Transverse colon (tissue), 4 donors: ENCODE measurements around the gene SQSTM1. TPM values are rescaled to one million over a fixed set of nuclear protein-coding genes. Genes with fewer than 3 reads are reported as not detected.

Experiments
- DNase-seq: peaks from one replicate; pipeline ENCODE4 v3.0.0-alpha.2; 2019
- H3K27ac ChIP-seq, 4 donors: fragments of 200-600 bp; sonication (generic); 2 replicates each; pipeline ENCODE4 v1.5.1; 2016 to 2018; ENCODE audit warnings: inconsistent platforms in 4 of 4
- H3K27me3 ChIP-seq: fragments of 200-600 bp; sonication (generic); 2 replicates; pipeline ENCODE4 v1.5.1; 2017; ENCODE audit warnings: inconsistent platforms
- H3K36me3 ChIP-seq, 4 donors: fragments of 200-600 bp; sonication (generic); 2 replicates each; pipeline ENCODE4 v1.5.1; 2017 to 2019; ENCODE audit warnings: inconsistent platforms in 4 of 4
- H3K4me1 ChIP-seq, 4 donors: fragments of 200-600 bp; sonication (generic); 2 replicates each; pipeline ENCODE4 v1.5.1; 2017 to 2020; ENCODE audit warnings: inconsistent platforms in 4 of 4
- H3K4me3 ChIP-seq, 4 donors: fragments of 200-600 bp; sonication (generic); 1 replicate in 1 of 4; 2 replicates in 3 of 4; pipeline versions ENCODE4 v1.5.1 to v1.6.1; 2017 to 2019; ENCODE audit warnings: inconsistent platforms in 4 of 4
- H3K9me3 ChIP-seq, 2 donors: fragments of 200-600 bp; sonication (generic); 2 replicates each; pipeline ENCODE4 v1.5.1; 2017 to 2019; ENCODE audit warnings: inconsistent platforms in 2 of 2
- EP300 ChIP-seq: sonication (generic); formaldehyde crosslinking; IDR thresholded peaks from one replicate; pipeline ENCODE4 v1.6.1; 2017; ENCODE audit warnings: antibody characterized with exemption, low read depth
- POLR2A ChIP-seq: fragments of 450-650 bp; IDR thresholded peaks from one replicate; pipeline ENCODE4 v1.6.1; 2016; ENCODE audit warnings: antibody characterized with exemption, mild to moderate bottlenecking, moderate library complexity
- POLR2AphosphoS5 ChIP-seq, 3 donors: sonication (generic); formaldehyde crosslinking; IDR thresholded peaks; one replicate each; pipeline ENCODE4 v1.6.1; 2016; ENCODE audit warnings: antibody characterized with exemption in 3 of 3
- WGBS, 2 donors: methylation state at CpG; one replicate each; pipeline ENCODE4 v1.1.5; 2018; ENCODE audit warnings: low coverage in 1 of 2; 5-methylcytosine and 5-hydroxymethylcytosine counted together
- in situ Hi-C, 4 donors: fragments of 200-750 bp; cut with MboI; loops; one replicate each; pipeline versions ENCODE4 v1.15.0 to v1.15.1; 2017; ENCODE audit warnings: low sequenced_read_pairs in 3 of 4, low pct_ligation_motif_present in 1 of 4, low pct_unique_long_range_greater_than_20kb in 1 of 4
- intact Hi-C: fragments of 100-400 bp; cut with DNase I; formaldehyde crosslinking; loops from one replicate; pipeline ENCODE4 v1.15.1; 2023; ENCODE audit warnings: low total_unique reads
- total RNA-seq, 4 donors: library from RNA; depleted of rRNA; stranded (reverse); fragments of >200 nt; gene quantifications; one replicate each; pipeline ENCODE4 v1.1.0, GENCODE V29; 2016
- TF ChIP-seq, protein P1 (sequence below), 5 experiments: fragments of 200-600 bp in 3 of 5; fragments of 450-650 bp in 2 of 5; sonication (generic) in 3 of 5; IDR thresholded peaks; 1 replicate in 2 of 5; 2 replicates in 3 of 5; pipeline ENCODE4 v1.5.1; 2016 to 2017; ENCODE audit warnings: antibody characterized with exemption in 5 of 5, inconsistent platforms in 3 of 5, mild to moderate bottlenecking in 2 of 5, moderate library complexity in 1 of 5

The SQSTM1 gene
- total RNA-seq, 4 donors from 2014 or later, result 250 to 620 (median 432) TPM

GRCh38 chr5:179817890-179818745, 2.6 kb upstream of the SQSTM1 start:
- no peak for TF ChIP-seq POLR2A
- no peak for TF ChIP-seq POLR2AphosphoS5 (IDR thresholded peaks at IDR 0.05)
- TF ChIP-seq, protein P1, sequence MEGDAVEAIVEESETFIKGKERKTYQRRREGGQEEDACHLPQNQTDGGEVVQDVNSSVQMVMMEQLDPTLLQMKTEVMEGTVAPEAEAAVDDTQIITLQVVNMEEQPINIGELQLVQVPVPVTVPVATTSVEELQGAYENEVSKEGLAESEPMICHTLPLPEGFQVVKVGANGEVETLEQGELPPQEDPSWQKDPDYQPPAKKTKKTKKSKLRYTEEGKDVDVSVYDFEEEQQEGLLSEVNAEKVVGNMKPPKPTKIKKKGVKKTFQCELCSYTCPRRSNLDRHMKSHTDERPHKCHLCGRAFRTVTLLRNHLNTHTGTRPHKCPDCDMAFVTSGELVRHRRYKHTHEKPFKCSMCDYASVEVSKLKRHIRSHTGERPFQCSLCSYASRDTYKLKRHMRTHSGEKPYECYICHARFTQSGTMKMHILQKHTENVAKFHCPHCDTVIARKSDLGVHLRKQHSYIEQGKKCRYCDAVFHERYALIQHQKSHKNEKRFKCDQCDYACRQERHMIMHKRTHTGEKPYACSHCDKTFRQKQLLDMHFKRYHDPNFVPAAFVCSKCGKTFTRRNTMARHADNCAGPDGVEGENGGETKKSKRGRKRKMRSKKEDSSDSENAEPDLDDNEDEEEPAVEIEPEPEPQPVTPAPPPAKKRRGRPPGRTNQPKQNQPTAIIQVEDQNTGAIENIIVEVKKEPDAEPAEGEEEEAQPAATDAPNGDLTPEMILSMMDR (IDR thresholded peaks at IDR 0.05), result no peak
- no peak for TF ChIP-seq EP300
- intact Hi-C loops, result no loop called here
- in situ Hi-C loops, result no loop called here

DNA sequence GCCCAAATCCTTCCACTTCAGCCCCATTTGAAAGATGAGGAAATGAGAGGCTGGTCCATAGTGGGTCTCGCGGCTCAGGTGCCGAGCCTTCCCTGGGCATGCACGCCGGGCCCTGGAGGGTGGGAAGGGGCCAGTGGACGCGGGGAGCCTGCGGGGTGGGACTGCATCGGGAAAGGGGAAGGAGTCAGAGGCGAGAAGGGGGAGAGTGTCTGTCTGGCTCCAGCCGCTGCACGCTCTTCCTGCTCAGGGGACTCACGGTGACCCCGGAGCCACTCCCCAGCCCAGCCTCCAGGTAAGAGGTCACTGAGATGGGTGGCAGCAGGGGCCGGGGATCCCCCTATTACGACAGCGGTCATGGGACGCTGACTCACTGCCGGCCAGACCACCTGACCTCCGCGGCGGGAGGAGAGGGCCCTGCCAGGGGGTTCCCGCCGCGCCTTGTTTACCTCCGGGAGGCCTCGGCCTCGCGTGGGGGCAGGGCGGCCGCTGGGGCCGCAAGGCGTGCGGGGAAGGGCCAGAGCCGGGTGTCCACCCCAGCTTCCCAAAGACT, 1.9 kb upstream of the SQSTM1 start:
- Histone ChIP-seq H3K36me3 (peaks cover 0 to 5% (median 2%) of the 10 kb centered on the region in 4 donors), H3K4me1 (peaks cover 39 to 61% (median 59%) of the 10 kb centered on the region in 4 donors), H3K27me3 (no peaks in the 10 kb centered on the region), H3K9me3 (no peaks in the 10 kb centered on the region), H3K4me3 (peak overlapping the region; percentile 24 to 99 (median 58)), H3K27ac (peak overlapping the region; percentile 99 to 100 (median 100))
- in situ Hi-C loops (no loop called here), intact Hi-C loops (no loop called here)
- peak; percentile 91 to 92 (median 91) for TF ChIP-seq POLR2AphosphoS5 (IDR thresholded peaks at IDR 0.05)
- TF ChIP-seq EP300, result peak; percentile 93
- TF ChIP-seq, protein P1 (IDR thresholded peaks at IDR 0.05), result no peak
- TF ChIP-seq POLR2A, result peak; percentile 82
- DNase-seq, result peak; percentile 97
- 2% methylated on average over 34 of the region's 35 CpGs; no CpG with 5 or more reads in 1 of the 2 donors for WGBS, 2 donors

More at GRCh38 chr5:179817890-179818745, 2.6 kb upstream of the SQSTM1 start:
- H3K36me3 ChIP-seq, result no peaks in the 10 kb centered on the region
- H3K4me1 ChIP-seq, result peaks cover 36 to 56% (median 53%) of the 10 kb centered on the region in 4 donors
- no peaks in the 10 kb centered on the region for H3K27me3 ChIP-seq
- DNase-seq, result no peak
- peak overlapping the region; percentile 24 to 99 (median 58) for H3K4me3 ChIP-seq
- H3K9me3 ChIP-seq, result no peaks in the 10 kb centered on the region
- H3K27ac ChIP-seq, result peak overlapping the region; percentile 99 to 100 (median 100)
- WGBS, 2 donors, result 59% methylated on average over 13 of the region's 14 CpGs; no CpG with 5 or more reads in 1 of the 2 donors

DNA sequence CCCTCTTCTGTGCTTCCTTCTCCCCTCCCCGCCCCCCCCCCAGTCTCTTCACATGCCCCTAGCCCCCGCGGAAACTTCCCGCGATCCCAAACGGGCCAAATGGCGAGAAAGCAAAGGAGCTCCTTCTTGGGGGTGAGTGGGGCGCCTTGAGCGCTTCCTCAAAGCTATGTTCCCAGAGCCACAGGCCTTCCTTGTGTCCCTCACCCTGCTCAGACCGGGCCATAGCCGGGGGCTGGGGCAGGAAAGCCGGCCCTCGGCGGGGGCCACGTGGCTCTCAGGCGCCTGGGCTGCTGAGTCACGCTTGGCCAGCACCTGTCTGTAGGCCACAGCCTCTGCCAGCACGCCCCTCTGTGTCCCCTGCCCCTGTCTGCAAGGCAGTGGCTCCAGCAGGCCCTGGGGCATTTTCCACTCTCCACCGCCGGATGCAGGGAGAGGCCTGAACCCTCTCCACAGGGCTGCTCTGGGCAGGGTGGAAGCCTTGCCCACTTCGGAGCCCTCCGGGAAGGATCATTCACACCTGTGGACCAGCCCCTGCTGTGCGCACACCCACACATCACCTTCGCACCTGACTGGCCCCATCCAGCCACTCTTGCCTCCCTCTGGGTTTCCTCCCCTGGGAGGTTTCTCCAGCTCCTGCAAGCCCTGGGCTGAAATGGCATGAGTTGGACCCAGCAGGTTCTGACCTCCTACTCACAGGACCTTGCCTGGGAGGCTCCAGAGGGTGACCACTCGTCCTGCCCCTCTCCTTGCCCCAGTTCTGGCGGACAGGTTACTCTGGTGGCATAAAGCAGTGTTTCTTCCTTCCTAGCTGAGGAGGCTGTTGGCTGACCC, 1.2 kb upstream of the SQSTM1 start:
- peak; percentile 77 for DNase-seq

More for the DNA sequence above, 1.2 kb upstream of the SQSTM1 start:
- 19% methylated on average over 19 of the region's 26 CpGs; no CpG with 5 or more reads in 1 of the 2 donors for WGBS, 2 donors
- in situ Hi-C loops (no loop called here), intact Hi-C loops (loop anchor here (2.0 kb wide), 1 partner anchor 13 kb away; the partner anchor contains the start of gene MGAT4B)
- Histone ChIP-seq H3K36me3 (peaks cover 0 to 12% (median 6%) of the 10 kb centered on the region in 4 donors), H3K4me1 (peaks cover 46 to 68% (median 66%) of the 10 kb centered on the region in 4 donors), H3K27me3 (no peaks in the 10 kb centered on the region), H3K9me3 (no peaks in the 10 kb centered on the region), H3K4me3 (peak overlapping the region; percentile 82 to 99 (median 95)), H3K27ac (peak overlapping the region; percentile 99 to 100 (median 100))
- TF ChIP-seq EP300 (no peak), POLR2A (no peak), POLR2AphosphoS5 (IDR thresholded peaks at IDR 0.05) (no peak)
- TF ChIP-seq, protein P1 (IDR thresholded peaks at IDR 0.05), result no peak
